Measurements from ENCODE around the gene ARID1B. TPM values are rescaled to one million over a fixed set of nuclear protein-coding genes. Genes with fewer than 3 reads are reported as not detected.

ARID1B gene
- total RNA-seq, 1 donor from 2014 or later = 75.8 TPM

- peak; percentile 74 for DNase-seq (ENCODE audit: low read depth)
Measured at GRCh38 chr6:156791320-156791850, 14.2 kb downstream of the ARID1B start.

GRCh38 chr6:156793200-156793599 is 16.0 kb downstream of the ARID1B start:
- no peak for DNase-seq (ENCODE audit: low read depth)

- peak; percentile 88 for DNase-seq (ENCODE audit: low read depth)
Measured at GRCh38 chr6:156794546-156795354, 17.6 kb downstream of the ARID1B start.

GRCh38 chr6:156795825-156796224 is 18.6 kb downstream of the ARID1B start:
- no peak for DNase-seq (ENCODE audit: low read depth)

GRCh38 chr6:156796627-156797026 is 19.4 kb downstream of the ARID1B start:
- DNase-seq (ENCODE audit: low read depth) = no peak

- no peak for DNase-seq (ENCODE audit: low read depth)
Measured at GRCh38 chr6:156797901-156798735, 20.9 kb downstream of the ARID1B start.

- no peak for DNase-seq (ENCODE audit: low read depth)
Measured at GRCh38 chr6:156801712-156802111, 24.5 kb downstream of the ARID1B start.

- DNase-seq (ENCODE audit: low read depth) = no peak
Measured at GRCh38 chr6:156803353-156803752, 26.2 kb downstream of the ARID1B start.

GRCh38 chr6:156804402-156804801 is 27.2 kb downstream of the ARID1B start:
- DNase-seq (ENCODE audit: low read depth) = no peak

GRCh38 chr6:156806155-156806554 is 29.0 kb downstream of the ARID1B start:
- DNase-seq (ENCODE audit: low read depth) = no peak

GRCh38 chr6:156807028-156807427 is 29.9 kb downstream of the ARID1B start:
- no peak for DNase-seq (ENCODE audit: low read depth)

GRCh38 chr6:156807795-156808194 is 30.6 kb downstream of the ARID1B start:
- no peak for DNase-seq (ENCODE audit: low read depth)

- peak; percentile 46 for DNase-seq (ENCODE audit: low read depth)
Measured at GRCh38 chr6:156808287-156808686, 31.1 kb downstream of the ARID1B start.

GRCh38 chr6:156809034-156809433 is 31.9 kb downstream of the ARID1B start:
- peak; percentile 58 for DNase-seq (ENCODE audit: low read depth)

GRCh38 chr6:156809446-156810178 is 32.4 kb downstream of the ARID1B start:
- no peak for DNase-seq (ENCODE audit: low read depth)

- DNase-seq (ENCODE audit: low read depth) = no peak
Measured at GRCh38 chr6:156814036-156814581, 36.9 kb downstream of the ARID1B start.

GRCh38 chr6:156816505-156816904 is 39.3 kb downstream of the ARID1B start:
- no peak for DNase-seq (ENCODE audit: low read depth)

- DNase-seq (ENCODE audit: low read depth) = no peak
Measured at GRCh38 chr6:156820089-156820798, 43.1 kb downstream of the ARID1B start.

- DNase-seq (ENCODE audit: low read depth) = no peak
Measured at GRCh38 chr6:156821707-156822106, 44.5 kb downstream of the ARID1B start.

GRCh38 chr6:156822747-156823206 is 45.6 kb downstream of the ARID1B start:
- DNase-seq (ENCODE audit: low read depth) = no peak

- DNase-seq (ENCODE audit: low read depth) = no peak
Measured at GRCh38 chr6:156824142-156824541, 47.0 kb downstream of the ARID1B start.

All from renal cortical epithelial cell (primary cell).